ENCODE results near the gene TRIP6.

Gene TRIP6

DNA sequence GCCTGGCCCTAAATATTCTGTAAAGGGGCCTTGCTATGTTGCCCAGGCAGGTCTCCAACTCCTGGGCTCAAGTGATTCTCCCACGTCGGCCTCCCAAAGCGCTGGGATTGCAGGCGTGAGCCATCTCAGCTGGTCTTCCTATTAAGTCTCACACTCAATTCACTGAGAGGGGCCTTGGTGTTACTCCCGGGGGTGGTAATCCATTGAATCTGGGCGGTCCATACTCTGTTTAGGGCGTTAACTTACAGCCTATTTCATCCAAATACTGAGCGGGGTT lies 7.1 kb downstream of the TRIP6 start:
- no peak for DNase-seq

DNA sequence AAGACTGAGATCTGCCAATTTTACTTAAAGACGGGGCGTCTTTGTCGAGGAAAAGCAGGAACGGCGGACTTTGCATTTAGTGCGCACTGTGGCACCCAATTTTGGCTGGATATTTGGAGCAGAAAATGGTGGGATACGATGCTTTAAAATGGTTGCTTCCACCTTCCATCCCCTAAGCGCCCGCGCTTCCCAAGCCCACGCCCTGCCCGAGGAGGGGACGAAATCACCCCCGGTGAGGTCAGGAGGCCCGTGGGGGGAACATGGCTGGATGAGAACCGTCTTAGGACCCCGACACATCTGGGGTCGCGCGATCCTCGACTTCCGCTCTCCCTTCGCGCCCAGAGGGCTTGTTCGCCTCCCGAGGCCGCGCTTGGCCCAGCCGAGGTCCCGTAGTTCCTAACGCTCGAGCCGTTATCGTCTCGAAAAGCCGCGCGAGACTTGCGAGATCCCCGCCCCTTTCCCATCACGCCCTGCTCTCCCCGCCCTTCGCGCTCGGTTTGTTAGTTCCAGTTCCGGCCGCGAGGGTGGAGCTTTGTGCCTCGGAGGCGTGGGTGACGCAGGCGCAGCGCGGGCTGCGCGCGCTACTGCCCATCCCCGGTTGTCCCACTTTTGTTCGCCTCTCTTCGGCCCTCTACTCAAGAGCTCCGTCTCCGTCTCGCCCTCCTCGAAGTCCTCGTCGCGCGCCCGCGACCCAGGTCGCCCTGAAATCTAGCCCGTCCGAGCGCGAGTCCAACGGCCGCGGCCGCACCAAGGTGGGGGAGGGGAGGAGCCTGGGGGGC lies 7.6 kb downstream of the TRIP6 start, which contains the start of gene SRRT:
SRRT (plus strand) TSS at position 527 of the 779 bp plus-strand sequence. CDS start 488 bp downstream, outside the sequence.
- DNase-seq = peak; percentile 98

DNA sequence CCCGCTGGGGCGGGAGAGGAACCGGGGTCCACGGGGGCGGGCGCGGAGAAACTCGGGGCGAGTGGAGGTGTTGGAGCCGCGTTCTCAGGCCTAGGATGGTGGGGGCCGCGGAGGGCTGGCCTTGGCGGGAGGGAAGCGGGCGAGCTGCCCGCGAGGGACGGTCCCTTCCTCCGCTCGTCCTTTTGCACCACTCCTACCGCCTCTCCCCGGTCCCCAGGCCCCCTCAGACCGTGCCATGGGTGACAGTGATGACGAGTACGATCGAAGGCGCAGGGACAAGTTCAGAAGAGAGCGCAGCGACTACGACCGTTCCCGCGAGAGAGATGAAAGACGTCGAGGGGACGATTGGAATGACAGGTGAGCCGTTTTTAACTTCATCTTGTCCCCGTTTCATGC lies 8.2 kb downstream of the TRIP6 start:
- DNase-seq = no peak

DNA sequence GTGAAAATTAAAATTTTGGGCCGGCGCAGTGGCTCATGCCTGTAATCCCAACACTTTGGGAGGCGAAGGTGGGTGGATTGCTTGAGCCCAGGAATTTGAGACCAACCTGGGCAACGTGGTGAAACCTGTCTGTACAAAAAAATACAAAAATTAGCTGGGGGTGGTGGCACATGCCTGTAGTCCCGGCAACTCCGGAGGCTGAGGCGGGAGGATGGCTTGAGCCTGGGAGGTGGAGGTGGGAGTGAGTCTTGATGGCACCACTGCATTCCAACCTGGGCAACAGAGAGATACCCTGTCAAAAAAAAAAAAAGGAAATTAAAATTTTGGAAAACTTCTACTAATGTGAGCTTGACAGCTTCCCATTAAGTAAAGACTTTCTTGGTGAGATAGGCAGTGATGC lies 10.8 kb downstream of the TRIP6 start:
- DNase-seq = no peak

DNA sequence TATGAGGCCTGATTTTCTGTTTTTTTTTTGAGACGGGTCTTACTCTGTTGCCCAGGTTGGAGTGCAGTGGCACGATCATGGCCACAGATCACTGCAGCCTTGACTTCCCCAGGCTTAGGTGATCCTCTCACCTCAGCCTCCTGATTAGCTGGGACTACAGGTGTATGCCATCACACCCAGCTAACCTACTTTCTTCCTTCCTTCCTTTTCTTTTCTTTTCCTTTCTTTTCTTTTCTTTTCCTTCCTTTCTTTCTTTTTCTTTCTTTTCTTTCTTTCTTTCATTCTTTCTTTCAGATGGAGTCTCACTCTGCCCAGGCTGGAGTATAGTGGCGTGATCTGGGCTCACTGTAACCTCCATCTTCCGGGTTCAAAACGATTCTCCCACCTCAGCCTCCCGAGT lies 11.5 kb downstream of the TRIP6 start:
- DNase-seq = no peak

DNA sequence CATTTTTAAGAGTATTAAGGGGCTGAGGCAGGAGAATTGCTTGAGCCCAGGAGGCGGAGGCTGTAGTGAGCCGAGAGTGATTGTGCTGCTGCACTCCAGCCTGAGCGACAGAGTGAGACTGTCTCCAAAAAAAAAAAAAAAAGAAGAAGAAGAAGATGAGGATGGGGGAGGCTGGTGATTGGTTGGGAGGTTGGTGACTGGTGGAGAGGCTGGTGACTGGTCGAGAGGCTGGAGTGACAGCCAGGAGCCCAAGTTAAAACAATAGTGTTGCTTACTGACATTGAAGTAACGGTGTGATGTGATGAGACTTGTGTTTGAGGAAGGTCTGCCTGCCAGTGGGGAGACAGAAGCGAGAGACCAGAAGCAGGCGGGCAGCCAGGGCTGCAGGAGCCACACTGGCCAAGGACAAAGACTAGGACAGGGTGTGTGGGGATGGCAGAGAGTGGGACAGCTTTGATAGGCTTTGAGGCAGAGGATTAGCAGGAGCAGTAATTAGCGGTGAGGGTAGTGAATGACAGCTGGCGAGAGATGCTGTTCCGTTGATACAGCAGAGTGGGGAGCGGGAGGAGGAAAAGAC lies 12.6 kb downstream of the TRIP6 start:
- DNase-seq = no peak

DNA sequence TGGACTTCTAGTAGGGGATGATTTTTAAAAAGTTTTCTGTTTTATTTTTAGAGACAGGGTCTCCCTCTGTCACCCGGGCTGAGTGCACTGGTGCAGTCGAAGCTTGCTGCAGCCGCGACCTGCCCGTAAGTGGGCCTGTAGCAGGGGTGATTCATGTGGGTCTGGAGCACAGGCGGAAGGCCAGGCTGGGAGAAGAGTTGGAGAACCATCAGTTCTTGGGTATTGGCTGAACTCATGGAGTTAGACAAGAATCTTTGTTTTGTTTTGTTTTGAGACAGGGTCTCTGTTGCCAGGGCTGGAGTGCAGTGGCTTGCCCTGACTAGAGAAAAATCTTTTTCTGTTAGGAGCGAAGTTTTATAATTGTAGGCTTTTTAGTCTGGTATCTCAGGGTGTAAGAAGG lies 13.5 kb downstream of the TRIP6 start:
- DNase-seq = no peak

DNA sequence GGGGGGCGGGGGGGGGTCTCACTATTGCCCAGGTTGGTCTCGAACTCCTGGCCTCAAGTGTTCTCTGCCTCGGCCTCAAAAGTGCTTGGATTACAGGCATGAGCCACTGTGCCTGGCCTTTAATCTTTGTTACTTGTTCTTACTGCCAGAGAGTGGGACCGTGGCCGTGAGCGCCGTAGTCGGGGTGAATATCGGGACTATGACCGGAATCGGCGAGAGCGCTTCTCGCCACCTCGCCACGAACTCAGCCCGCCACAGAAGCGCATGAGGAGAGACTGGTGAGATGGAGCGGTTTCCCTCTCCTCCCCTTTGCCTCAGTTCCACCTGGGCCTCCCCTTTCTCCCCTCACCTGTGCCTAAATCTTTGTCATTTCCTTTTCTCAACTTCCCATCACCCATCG lies 13.9 kb downstream of the TRIP6 start:
- no peak for DNase-seq

DNA sequence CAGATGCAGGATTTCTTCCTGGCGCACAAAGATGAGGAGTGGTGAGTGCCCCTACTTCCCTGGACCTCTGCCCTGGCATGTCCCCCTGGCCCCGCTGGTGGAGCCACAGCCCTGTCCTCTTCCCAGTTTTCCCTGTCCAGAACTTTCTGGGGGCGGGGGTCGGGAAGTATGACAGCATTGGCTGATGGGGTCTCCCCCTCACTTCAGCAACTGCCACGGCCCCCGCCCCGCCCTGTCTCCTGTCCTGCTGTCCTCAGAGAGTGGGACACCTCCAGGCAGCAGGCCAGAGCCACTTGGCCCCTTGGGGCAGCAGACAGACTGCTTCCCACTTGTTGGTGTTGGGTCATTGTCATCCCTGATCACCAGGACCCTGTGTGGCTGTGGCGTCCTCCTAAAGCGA lies 15.0 kb downstream of the TRIP6 start:
- no peak for DNase-seq

DNA sequence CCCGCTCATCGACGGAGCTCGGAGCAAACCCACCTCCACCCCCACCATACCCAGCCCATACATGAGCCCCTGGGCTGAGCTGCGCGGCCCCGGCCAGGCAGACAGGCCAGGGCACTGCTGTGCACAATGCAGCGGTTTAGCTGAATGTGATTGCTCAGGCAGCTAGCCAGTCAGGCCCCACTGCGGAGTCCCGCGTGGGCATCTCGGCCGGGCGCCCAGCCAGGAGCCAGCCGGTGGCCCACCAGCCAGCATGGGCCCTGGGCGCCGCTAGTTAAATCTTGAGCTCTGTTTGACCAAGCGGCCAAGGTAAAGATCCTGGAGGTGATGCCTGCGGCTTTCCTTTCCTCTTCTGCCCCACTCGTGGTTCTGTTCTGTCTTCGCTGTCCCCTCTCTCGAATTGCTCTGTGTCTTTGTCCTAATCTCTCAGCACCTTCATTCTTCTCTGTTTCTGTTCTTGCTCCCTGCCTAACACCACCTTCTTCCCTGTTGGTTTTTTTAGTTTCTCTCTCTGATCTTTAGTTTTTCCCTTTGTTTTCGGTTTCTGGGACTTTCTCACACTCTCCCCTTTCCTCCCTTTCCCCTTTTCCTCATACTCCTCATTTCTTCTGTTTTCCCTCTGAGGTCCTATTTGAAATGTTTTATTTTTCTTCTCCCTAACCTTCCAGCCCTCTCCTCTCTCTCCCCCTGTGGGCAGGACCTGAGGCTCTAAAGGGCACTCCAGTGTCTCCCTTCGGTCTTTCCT lies 15.8 kb downstream of the TRIP6 start:
- DNase-seq = no peak

DNA sequence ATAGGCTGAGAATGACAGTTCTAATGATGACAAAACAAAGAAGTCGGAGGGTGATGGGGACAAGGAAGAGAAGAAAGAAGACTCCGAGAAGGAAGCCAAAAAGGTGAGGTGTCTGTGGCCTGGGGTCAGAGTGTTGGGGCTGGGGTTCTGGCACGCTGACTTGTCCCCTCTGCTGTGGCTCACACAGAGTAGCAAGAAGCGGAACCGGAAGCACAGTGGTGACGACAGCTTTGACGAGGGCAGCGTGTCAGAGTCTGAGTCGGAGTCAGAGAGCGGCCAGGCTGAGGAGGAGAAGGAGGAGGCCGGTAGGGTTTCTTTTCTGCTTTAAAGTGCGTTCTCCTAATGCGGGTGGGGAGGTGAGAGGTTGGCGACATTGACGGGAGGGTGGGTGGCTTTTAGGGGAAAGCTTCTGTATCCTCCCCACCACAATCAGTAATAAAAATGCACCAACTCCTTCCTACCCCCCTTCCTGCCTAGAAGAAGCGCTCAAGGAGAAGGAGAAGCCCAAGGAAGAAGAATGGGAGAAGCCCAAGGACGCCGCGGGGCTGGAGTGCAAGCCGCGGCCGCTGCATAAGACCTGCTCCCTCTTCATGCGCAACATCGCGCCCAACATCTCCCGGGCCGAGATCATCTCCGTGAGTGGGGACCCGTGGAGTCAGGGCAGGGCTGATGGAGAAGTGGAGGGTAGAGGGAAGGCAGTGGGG lies 17.7 kb downstream of the TRIP6 start:
- DNase-seq = no peak

DNA sequence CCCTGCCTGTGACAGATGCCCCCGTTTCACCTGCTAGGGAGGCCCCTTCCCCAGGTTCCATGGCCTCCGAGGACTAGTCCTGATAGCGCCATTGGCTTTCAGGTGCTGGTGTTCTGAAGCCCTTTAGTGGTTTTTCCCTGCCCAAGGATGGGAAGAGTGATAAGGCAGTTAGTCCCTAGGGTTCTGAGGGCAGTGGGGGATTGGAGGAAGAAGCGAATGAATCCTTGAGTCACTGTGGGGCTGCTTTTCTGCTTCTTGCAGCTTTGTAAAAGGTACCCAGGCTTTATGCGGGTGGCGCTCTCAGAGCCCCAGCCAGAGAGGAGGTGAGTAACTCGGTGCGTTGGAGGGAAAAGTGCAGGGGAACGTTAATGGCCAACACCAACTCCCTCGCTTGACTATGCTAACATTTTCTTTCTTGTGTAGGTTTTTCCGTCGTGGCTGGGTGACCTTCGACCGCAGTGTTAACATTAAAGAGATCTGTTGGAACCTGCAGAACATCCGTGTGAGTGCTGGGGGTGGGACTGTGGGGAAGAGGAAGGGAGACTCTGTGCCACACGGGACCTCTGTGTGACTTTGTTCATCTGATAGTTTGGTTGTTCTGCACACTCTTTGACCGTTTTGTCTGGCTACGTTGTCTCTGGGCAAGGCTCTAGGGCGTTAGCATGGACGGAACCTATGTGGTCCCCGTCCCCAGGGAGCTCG lies 18.4 kb downstream of the TRIP6 start:
- no peak for DNase-seq

DNA sequence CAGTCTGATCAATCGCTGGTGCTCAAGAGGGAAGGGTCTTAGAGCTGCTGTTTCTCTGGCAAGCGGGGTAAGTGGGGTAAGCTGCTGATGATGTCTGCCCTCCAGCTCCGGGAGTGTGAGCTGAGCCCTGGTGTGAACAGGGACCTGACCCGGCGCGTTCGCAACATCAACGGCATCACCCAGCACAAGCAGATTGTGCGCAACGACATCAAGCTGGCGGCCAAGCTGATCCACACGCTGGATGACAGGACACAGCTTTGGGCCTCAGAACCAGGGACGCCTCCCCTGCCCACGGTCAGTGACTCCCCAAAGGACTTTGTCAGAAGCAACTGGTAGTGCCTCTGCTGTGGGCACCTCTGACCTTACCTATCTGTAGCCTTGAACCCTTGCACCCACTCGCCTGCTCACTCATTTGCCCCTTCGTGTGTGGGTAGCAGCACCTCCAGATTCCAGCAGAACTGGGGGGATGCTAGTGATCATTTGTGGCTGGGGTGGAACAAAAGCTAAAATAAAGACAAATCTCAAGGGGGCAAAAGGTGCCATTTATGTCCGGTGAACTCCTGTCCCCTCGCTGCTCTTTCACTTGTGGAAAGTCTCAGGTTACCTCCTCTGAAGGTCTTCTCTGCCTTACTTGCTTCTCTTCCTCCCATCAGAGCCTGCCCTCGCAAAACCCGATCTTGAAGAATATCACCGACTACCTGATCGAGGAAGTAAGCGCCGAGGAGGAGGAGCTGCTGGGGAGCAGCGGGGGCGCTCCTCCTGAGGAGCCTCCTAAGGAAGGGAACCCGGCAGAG lies 19.2 kb downstream of the TRIP6 start:
- no peak for DNase-seq

DNA sequence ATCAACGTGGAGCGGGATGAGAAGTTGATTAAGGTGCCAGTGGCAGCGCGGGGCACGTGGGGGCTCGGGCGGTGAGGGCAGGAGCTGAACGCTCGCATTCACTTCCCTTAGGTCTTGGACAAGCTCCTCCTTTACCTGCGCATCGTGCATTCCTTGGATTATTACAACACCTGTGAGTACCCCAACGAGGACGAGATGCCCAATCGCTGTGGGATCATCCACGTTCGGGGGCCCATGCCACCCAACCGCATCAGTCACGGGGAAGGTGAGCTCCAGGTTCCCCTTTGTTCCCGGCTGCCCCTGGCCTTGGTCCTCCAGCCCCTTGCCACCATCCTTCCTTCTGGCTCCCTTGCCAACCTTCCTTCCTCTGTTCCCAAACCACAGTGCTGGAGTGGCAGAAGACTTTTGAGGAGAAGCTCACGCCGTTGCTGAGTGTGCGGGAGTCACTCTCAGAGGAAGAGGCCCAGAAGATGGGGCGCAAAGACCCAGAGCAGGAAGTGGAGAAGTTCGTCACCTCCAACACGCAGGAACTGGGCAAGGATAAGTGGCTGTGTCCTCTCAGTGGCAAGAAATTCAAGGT lies 19.8 kb downstream of the TRIP6 start:
- no peak for DNase-seq

DNA sequence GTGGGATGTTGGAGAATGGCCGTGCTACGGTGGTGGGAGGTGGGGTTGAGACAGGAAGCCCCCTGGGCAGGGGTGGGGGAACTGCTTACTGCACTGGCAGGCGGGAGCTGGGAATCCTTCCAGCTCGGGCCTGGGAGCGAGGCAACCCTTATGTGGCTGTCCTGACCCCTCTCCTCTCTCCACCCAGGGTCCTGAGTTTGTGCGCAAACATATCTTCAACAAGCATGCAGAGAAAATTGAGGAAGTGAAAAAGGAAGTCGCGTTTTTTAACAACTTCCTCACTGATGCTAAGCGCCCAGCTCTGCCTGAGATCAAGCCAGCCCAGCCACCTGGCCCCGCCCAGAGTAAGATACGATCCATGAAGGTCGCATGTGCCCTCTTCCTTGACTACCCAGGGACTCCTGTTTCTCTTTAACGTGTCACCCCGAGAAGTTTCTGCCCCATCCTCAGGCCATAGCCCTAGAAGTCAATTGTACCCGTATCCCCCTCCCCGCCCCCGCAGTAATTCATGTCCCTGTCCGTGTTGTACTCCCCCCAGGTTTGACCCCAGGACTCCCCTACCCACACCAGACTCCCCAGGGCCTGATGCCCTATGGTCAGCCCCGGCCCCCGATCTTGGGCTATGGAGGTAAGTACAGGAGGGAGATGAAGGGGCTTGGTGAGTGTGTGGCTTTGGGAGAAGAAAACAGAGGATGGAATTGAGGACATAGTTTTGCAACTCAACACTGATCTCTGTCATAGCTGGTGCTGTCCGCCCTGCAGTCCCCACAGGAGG lies 20.5 kb downstream of the TRIP6 start:
- DNase-seq = peak; percentile 57

DNA sequence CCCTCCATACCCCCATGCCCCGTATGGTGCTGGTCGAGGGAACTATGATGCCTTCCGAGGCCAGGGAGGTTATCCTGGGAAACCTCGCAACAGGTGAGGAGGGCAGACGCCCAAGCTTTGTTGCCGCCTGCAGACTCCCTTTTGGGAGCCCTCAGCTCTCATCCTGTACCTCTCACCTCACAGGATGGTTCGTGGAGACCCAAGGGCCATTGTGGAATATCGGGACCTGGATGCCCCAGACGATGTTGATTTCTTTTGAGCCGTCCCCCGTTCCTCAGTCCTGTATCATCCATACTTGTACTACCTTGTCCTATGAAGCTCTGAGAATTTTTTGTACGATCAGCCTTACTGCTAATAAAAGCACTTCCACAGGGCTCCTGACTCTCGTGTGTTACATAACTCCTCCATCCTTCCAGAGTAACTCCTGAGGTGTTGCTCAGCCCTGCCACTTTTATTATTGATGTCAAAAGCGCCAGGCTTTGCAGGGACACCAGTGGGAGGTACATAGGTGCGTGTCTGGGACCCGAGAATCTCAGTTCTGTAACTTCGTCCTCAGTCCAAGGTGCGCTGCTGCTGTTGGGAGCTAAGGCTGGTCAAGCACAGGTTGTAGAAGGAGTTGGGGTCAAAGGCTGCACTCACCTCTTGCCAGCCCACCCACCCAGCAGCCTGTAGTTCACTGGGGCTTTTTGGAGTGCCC lies 21.3 kb downstream of the TRIP6 start:
- no peak for DNase-seq

DNA sequence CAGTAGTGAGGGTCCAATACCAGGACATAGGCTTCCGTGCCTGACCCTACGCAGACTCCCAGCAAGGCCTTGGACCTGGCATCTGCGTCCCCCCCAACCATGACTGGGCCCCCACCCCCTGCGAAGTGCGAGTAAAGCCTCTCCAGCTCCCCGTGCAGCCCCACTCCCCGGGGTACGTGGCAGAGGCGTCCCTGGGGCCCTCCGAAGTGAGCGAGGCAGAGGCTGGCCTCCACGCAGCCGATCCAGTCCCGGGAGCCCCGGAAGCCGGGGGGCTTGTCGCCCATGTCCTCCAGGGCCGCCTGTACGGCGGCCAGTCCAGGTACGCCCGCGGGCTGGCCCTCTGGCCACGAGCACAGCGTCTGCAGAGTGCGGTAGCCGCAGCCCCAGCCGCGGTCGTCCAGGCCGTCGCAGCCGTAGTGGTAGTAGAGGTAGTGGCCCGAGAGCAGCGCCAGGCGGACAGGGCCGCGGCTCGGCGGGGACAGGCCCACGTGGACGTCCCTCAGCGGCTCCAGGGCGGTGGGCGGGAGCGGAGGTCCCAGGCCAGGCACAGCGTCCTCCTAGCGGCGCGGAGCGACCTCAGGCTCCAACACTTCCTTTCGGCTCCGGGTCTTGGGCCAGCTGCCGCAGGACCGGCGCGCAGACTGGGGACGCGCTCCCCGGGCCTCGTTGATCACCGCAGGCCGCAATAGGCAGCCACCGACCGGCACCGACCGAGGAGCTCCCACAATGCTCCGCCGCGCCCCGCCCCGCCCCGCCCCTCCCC lies 22.0 kb downstream of the TRIP6 start, which contains the start of gene UFSP1:
UFSP1 (minus strand) TSS at position 728 of the 763 bp plus-strand sequence; CDS start at position 284, 444 bp downstream.
- no peak for DNase-seq

DNA sequence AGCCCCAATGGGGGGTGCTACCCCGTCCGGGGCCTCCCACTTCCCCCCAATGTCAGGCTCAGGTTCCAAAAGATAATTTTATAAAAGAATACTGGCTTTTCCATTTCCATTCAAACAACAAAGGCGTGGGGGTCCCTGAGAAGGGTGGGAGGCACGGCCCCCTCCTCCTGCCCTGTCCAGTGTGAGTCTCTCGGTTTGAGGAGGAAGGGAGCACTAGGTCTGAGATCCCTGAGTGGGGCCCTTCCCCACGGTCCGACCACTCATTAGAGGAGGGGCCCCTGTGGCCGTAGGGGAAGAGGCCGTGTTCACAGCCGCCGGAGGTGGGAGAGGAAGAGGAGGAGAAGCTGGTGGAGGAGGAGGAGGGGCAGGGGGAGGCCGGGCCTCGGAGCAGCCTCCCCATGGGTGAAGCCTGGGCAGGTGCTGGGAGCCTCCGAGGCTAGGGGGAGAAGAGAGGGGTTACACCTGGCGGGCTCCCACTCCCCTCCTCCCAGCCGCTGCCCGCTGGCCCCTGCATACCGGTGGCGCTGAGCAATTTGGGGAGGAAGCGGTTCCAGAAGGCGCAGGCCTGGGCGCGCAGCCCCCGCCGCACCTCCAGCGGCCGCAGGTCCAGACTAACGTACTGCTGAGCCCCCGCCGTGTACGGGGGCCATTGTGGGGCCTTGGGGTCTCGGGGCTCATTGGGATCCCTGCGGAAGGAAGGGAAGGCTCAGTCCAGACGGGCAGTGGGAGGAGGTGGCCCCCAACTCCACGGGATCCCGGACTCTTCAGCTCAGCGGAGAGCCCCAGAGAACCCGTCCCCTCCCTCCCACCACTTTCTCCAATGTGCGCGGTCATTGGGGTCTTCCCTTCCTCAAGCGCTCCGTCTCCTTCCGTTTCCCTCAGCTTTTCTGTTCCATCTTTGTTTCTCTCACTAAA lies 23.7 kb downstream of the TRIP6 start:
- no peak for DNase-seq

Measured in activated effector memory CD4-positive, alpha-beta T cell treated with Interleukin-2 at 50 U/mL for 16 hours (primary cell).